H7 (cell line): ENCODE data around the gene WDR33. TPM values are rescaled to one million over a fixed set of nuclear protein-coding genes. Genes with fewer than 3 reads are reported as not detected.

Experiments used
- DNase-seq: peaks from one replicate; pipeline ENCODE4 v3.0.0; 2012
- H3K27me3 ChIP-seq: 2 replicates; pipeline ENCODE4 v1.6.0; 2011; ENCODE audit warnings: mild to moderate bottlenecking, low read length; ENCODE audit not compliant: control insufficient read depth, insufficient read depth
- H3K36me3 ChIP-seq: replicated peaks from 2 replicates; pipeline ENCODE4 v1.5.1; 2011; ENCODE audit warnings: low read length; ENCODE audit not compliant: control insufficient read depth, insufficient read depth
- H3K4me3 ChIP-seq: 2 replicates; pipeline ENCODE4 v1.5.1; 2011; ENCODE audit warnings: low read depth, mild to moderate bottlenecking, control low read depth, low read length, moderate library complexity; ENCODE audit not compliant: insufficient read depth
- total RNA-seq: library from RNA; depleted of rRNA; stranded (reverse); fragments of >200 nt; shearing (Covaris generic); gene quantifications from 2 replicates; pipeline ENCODE4 v1.2.3, GENCODE V29; 2014

The WDR33 gene
- total RNA-seq, 1 experiment from 2014 or later: 43.3 TPM

- no peak overlapping the region for H3K4me3 ChIP-seq
- no peaks in the 10 kb centered on the region for H3K36me3 ChIP-seq
- H3K27me3 ChIP-seq: peaks cover 12% of the 10 kb centered on the region; the same call in 1 of the 2 replicates
- DNase-seq: no peak
Measured at GRCh38 chr2:127662937-127663565, 147.9 kb downstream of the WDR33 start.

- DNase-seq: no peak
- Histone ChIP-seq H3K4me3 (no peak overlapping the region), H3K27me3 (peaks cover 12% of the 10 kb centered on the region; the same call in 1 of the 2 replicates), H3K36me3 (no peaks in the 10 kb centered on the region)
Measured at GRCh38 chr2:127661949-127662510, 148.9 kb downstream of the WDR33 start.

GRCh38 chr2:127661072-127661649 lies 149.8 kb downstream of the WDR33 start:
- H3K4me3 ChIP-seq: no peak overlapping the region
- DNase-seq: no peak

GRCh38 chr2:127660291-127660578 lies 150.7 kb downstream of the WDR33 start:
- Histone ChIP-seq H3K27me3 (peaks cover 11% of the 10 kb centered on the region; the same call in 1 of the 2 replicates), H3K36me3 (no peaks in the 10 kb centered on the region), H3K4me3 (no peak overlapping the region)
- no peak for DNase-seq

More at GRCh38 chr2:127661072-127661649, 149.8 kb downstream of the WDR33 start:
- Histone ChIP-seq H3K36me3 (no peaks in the 10 kb centered on the region), H3K27me3 (peaks cover 12% of the 10 kb centered on the region; the same call in 1 of the 2 replicates)

- Histone ChIP-seq H3K4me3 (no peak overlapping the region), H3K27me3 (peaks cover 5% of the 10 kb centered on the region; the same call in 1 of the 2 replicates), H3K36me3 (no peaks in the 10 kb centered on the region)
- DNase-seq: no peak
Measured at GRCh38 chr2:127659408-127660290, 151.3 kb downstream of the WDR33 start.

DNA sequence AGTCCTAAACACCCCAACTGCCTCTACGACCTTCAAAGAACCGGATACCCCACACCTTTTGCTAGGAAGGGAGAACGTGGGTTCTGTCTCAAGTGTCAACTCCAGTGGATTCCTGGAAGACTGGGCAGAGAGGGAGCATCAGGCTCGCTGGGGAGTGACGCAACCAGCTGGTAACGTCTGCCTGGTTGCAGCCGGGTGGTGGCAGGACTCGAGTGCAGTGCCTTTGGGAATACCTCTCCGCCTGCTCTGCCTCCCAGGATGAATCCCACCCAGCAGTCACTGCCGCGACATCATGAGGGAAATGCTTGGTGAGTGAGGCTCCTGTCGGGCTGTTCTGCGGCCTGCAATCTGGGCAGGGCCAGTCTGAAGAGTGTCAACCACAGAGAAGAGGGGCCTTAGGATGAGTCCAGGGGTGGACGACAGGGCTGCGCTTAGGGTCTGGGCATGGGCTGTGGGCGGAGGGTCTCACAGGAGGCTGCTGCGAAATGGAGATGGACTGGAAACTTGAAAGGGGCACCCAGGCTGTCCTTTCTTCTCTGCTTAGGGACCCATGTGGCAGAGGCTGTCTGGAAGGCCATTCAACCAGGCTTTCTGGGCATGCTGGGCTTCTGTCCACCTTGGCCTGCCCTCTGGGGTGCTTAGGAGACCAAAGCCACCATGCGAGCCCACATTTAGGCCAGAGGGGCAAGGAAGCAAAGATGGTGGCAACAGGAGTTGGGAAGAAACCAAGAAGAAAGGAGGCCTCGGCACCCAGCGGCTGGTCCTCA lies 152.1 kb downstream of the WDR33 start:
- Histone ChIP-seq H3K36me3 (no peaks in the 10 kb centered on the region), H3K27me3 (peaks cover 2% of the 10 kb centered on the region; the same call in 1 of the 2 replicates), H3K4me3 (no peak overlapping the region)
- DNase-seq: no peak

DNA sequence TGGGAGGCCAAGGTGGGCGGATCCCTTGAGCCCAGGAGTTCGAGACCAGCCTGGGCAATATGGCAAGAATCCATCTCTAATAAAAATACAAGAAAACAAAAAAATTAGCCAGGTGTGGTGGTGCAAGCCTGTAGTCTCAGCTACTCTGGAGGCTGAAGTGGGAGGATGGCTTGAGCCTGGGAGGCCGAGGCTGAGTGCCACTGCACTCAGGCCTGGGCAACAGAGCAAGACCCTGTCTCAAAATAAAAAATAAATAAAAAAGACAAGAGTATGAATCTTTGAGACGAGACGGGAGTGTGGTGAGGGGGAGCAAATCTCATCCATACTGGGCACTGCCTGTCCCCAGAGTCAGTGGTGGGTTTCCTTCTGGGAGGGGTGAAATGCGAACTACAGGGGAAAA lies 152.8 kb downstream of the WDR33 start:
- no peaks in the 10 kb centered on the region for H3K36me3 ChIP-seq
- no peak overlapping the region for H3K4me3 ChIP-seq
- no peaks in the 10 kb centered on the region for H3K27me3 ChIP-seq
- DNase-seq: no peak

DNA sequence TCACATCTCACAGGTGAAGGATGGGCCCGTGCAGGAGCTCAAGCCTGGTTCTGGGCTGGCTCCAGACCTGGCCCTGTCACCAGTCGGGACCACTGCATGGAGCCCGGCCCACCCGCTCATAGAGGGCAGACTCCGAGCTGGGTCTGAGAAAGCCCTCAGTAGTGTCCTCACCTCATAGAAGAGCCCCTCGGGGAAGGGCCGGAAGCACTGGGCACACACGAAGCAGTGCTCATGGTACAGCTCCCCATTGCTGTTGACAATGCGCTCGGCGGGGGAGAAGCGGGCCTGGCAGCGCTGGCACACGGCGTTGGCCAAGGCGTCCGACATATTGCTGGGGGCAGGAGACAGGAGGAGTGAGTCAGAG lies 153.8 kb downstream of the WDR33 start:
- no peak for DNase-seq
- no peaks in the 10 kb centered on the region for H3K27me3 ChIP-seq
- no peaks in the 10 kb centered on the region for H3K36me3 ChIP-seq
- no peak overlapping the region for H3K4me3 ChIP-seq

- Histone ChIP-seq H3K27me3 (no peaks in the 10 kb centered on the region), H3K4me3 (no peak overlapping the region), H3K36me3 (no peaks in the 10 kb centered on the region)
- DNase-seq: no peak
Measured at GRCh38 chr2:127656569-127657231, 154.3 kb downstream of the WDR33 start.

DNA sequence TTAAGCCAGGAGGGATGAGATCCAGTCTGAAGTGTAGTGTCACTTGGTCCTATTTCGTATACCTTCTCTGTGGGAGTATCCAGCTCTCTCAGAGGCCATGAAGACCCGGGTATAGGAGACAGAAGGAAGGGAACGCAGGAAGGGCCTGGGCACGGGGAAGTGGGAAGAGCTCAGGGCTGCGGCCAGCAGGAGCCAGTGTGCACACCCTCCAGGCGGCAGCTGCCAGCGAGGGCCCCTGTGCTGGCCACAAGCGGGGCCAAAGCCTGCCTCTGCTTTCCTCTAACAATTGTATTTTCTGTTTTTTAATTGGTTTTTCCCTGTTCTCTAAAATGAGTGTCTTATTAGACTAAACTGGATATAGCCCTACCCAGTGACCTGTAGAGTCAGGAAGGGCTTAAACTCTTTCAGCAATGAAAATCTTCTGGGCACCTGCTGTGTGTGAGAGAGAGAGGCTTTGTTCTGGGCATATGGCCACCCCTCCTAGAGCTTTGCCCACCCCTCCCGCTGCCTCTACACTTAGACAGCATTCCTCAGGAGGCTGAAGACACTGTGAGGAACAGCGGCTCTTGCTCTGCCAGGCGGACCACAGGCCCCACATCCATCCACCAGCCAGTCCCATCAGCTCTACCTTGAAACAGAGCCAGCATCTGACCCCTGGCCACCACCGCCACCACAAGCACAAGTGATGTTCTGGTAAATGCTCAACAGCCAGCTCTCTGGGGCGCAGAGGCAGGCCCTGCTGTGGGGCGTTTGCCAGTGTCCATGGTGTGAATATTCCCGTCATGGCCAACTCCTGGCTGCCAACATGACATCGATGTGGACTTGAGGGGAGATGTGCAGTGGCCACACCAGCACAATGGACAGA lies 155.5 kb downstream of the WDR33 start:
- H3K27me3 ChIP-seq: no peaks in the 10 kb centered on the region
- H3K4me3 ChIP-seq: no peak overlapping the region
- DNase-seq: no peak
- no peaks in the 10 kb centered on the region for H3K36me3 ChIP-seq

GRCh38 chr2:127654838-127655175 lies 156.2 kb downstream of the WDR33 start:
- no peaks in the 10 kb centered on the region for H3K36me3 ChIP-seq
- no peak for DNase-seq
- no peaks in the 10 kb centered on the region for H3K27me3 ChIP-seq
- H3K4me3 ChIP-seq: no peak overlapping the region

- Histone ChIP-seq H3K36me3 (no peaks in the 10 kb centered on the region), H3K27me3 (no peaks in the 10 kb centered on the region), H3K4me3 (no peak overlapping the region)
- no peak for DNase-seq
Measured at GRCh38 chr2:127654084-127654837, 156.7 kb downstream of the WDR33 start.
